OCI-LY1 (cell line): ENCODE results near the gene KLHL8.

Source experiments
- H2AFZ ChIP-seq: fragments of 200-600 bp; sonication (generic), shearing (Covaris generic); 2 replicates; pipeline ENCODE4 v1.6.0; 2014; ENCODE audit warnings: antibody characterized with exemption, mild to moderate bottlenecking, low read length
- H3F3A ChIP-seq: fragments of 200-600 bp; sonication (generic), shearing (Covaris generic); 2 replicates; pipeline ENCODE4 v1.6.0; 2014; ENCODE audit warnings: mild to moderate bottlenecking, antibody characterized with exemption, low read length, moderate library complexity; ENCODE audit not compliant: insufficient read depth
- H3K27ac ChIP-seq: fragments of 200-600 bp; sonication (generic); 2 replicates; pipeline ENCODE4 v1.5.1; 2014; ENCODE audit warnings: low read length, mixed run types, mild to moderate bottlenecking, low read depth; ENCODE audit not compliant: poor library complexity, severe bottlenecking
- H3K27me3 ChIP-seq: fragments of 200-600 bp; sonication (generic); 2 replicates; pipeline ENCODE4 v1.6.0; 2014; ENCODE audit warnings: antibody characterized with exemption, mild to moderate bottlenecking, low read length, moderate library complexity; ENCODE audit not compliant: insufficient read depth
- H3K36me3 ChIP-seq: fragments of 200-600 bp; sonication (generic); 2 replicates; pipeline ENCODE4 v1.6.1; 2014; ENCODE audit warnings: mild to moderate bottlenecking, antibody characterized with exemption, low read length, moderate library complexity, mixed read lengths; ENCODE audit not compliant: insufficient read depth
- H3K4me1 ChIP-seq: fragments of 200-600 bp; sonication (generic); 2 replicates; pipeline ENCODE4 v1.5.1; 2014; ENCODE audit warnings: mild to moderate bottlenecking, low read length, moderate library complexity; ENCODE audit not compliant: insufficient read depth, severe bottlenecking
- H3K4me2 ChIP-seq: fragments of 200-600 bp; sonication (generic), shearing (Covaris generic); 2 replicates; pipeline ENCODE4 v1.6.1; 2014; ENCODE audit warnings: low read length
- H3K4me3 ChIP-seq: fragments of 200-600 bp; sonication (generic); 2 replicates; pipeline ENCODE4 v1.5.1; 2014; ENCODE audit warnings: low read length, low read depth, mild to moderate bottlenecking, mixed read lengths; ENCODE audit not compliant: poor library complexity, severe bottlenecking
- H3K79me2 ChIP-seq: fragments of 200-600 bp; shearing (Covaris generic); 2 replicates; pipeline ENCODE4 v1.6.1; 2016; ENCODE audit warnings: mixed run types, low read length, mixed read lengths; ENCODE audit not compliant: insufficient read depth
- H3K9ac ChIP-seq: fragments of 200-600 bp; sonication (generic), shearing (Covaris generic); 2 replicates; pipeline ENCODE4 v1.6.1; 2014; ENCODE audit warnings: mild to moderate bottlenecking, low read length, mixed read lengths
- H3K9me2 ChIP-seq: fragments of 200-600 bp; sonication (generic), shearing (Covaris generic); 2 replicates; pipeline ENCODE4 v1.6.1; 2014; ENCODE audit warnings: low read depth, mild to moderate bottlenecking, low read length, mixed read lengths
- H3K9me3 ChIP-seq: fragments of 200-600 bp; shearing (Covaris generic); 2 replicates; pipeline ENCODE4 v1.6.1; 2014; ENCODE audit warnings: low read length, mixed read lengths
- H4K20me1 ChIP-seq: fragments of 200-600 bp; sonication (generic), shearing (Covaris generic); 2 replicates; pipeline ENCODE4 v1.6.0; 2016; ENCODE audit warnings: mild to moderate bottlenecking, low read length; ENCODE audit not compliant: insufficient read depth
- CTCF ChIP-seq: fragments of 200-600 bp; sonication (generic), shearing (Covaris generic); IDR thresholded peaks from 2 replicates; pipeline ENCODE4 v1.5.1; 2017; ENCODE audit warnings: mild to moderate bottlenecking, antibody characterized with exemption, low read length, moderate library complexity, mixed read lengths
- EZH2 ChIP-seq: fragments of 200-600 bp; sonication (generic), shearing (Covaris generic); IDR thresholded peaks from 2 replicates; pipeline ENCODE4 v1.8.0; 2017; ENCODE audit warnings: borderline replicate concordance, mixed run types, mild to moderate bottlenecking, antibody characterized with exemption, low read length, moderate library complexity, mixed read lengths

KLHL8 gene

DNA sequence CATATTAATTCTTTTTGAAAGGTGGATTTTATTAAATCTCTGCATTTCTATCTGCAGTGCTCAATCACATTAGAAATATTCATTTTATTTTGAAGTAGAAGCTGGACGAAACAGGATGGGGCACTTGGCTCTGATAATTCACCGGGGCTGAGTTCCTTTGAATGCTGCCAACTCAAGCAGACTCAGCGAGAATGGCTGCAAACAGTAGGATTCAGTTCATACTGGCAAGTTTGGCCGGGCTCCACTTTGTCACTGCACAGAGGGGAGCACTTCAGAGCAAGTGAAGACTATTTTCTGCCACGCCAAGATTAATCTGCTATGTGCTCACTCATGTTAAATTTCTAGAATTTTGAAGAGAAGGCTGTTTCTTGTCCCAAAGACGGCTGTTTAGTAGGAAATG, 30.7 kb upstream of the KLHL8 start:
- Histone ChIP-seq H3K27ac (no peak overlapping the region), H3K4me3 (no peak overlapping the region), H3K9me3 (no peaks in the 10 kb centered on the region), H3K36me3 (no peaks in the 10 kb centered on the region), H4K20me1 (no peaks in the 10 kb centered on the region), H3K4me2 (no peak overlapping the region), H3F3A (no peaks in the 10 kb centered on the region), H3K27me3 (no peaks in the 10 kb centered on the region), H3K9me2 (no peaks in the 10 kb centered on the region), H3K79me2 (no peaks in the 10 kb centered on the region), H3K9ac (no peak overlapping the region), H2AFZ (no peak overlapping the region), H3K4me1 (no peaks in the 10 kb centered on the region)
- TF ChIP-seq EZH2 (no peak), CTCF (no peak)

- H3K9ac ChIP-seq: no peak overlapping the region
- no peaks in the 10 kb centered on the region for H3K9me3 ChIP-seq
- H3K27ac ChIP-seq: no peak overlapping the region
- H4K20me1 ChIP-seq: no peaks in the 10 kb centered on the region
- no peaks in the 10 kb centered on the region for H3K27me3 ChIP-seq
- no peak for TF ChIP-seq CTCF
- no peak overlapping the region for H2AFZ ChIP-seq
- H3K79me2 ChIP-seq: no peaks in the 10 kb centered on the region
- H3K4me3 ChIP-seq: no peak overlapping the region
- no peaks in the 10 kb centered on the region for H3K9me2 ChIP-seq
- no peaks in the 10 kb centered on the region for H3K4me1 ChIP-seq
- H3K4me2 ChIP-seq: no peak overlapping the region
- H3F3A ChIP-seq: no peaks in the 10 kb centered on the region
- no peaks in the 10 kb centered on the region for H3K36me3 ChIP-seq
These were observed 29.9 kb upstream of the KLHL8 start for GRCh38 chr4:87250294-87250693.

DNA sequence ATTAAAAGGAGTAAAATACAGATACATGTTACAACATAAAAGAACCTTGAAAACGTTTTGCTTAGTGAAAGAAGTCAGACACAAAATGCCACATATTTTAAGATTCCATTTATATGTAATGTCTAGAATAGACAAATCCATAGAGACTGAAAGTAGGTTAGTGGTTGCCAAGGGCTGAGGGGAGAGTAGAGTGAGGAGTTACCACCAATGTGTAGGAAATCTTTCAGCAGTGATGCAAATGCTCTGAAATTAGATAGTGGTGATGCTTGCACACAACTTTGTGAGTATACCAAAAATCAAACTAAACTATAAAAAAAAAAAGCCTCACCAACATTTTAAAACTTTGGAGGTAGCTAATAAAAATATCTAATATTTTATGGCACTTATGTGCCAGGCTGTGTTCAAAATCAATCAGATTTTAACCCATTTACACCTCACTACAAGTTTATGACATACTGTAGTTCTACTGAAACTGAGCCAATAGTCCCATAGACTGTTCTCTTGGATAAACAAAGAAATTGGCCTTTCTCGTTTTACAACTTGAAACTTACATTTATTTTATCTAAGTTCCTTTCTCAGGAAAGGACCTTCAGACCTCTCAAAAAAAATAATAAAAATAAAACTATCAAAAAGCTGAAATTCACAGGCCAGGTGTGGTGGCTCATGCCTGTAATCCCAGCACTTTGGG, 29.1 kb upstream of the KLHL8 start:
- Histone ChIP-seq H3K27me3 (no peaks in the 10 kb centered on the region), H4K20me1 (no peaks in the 10 kb centered on the region), H3F3A (no peaks in the 10 kb centered on the region), H3K9me3 (no peaks in the 10 kb centered on the region), H3K4me3 (no peak overlapping the region), H3K27ac (no peak overlapping the region), H3K36me3 (no peaks in the 10 kb centered on the region), H3K9ac (no peak overlapping the region), H3K79me2 (no peaks in the 10 kb centered on the region), H3K4me2 (no peak overlapping the region), H3K9me2 (no peaks in the 10 kb centered on the region), H2AFZ (no peak overlapping the region), H3K4me1 (no peaks in the 10 kb centered on the region)
- TF ChIP-seq CTCF (no peak), EZH2 (no peak)
